Prostate gland (tissue), 2 donors: ENCODE data around the gene TNFSF9. TPM values are rescaled to one million over a fixed set of nuclear protein-coding genes. Genes with fewer than 3 reads are reported as not detected.
"Not testable (repeated sequence)": the region's sequence is repeated elsewhere in the genome, so short reads cannot be mapped to it uniquely, and the experiment has no call there.

Source experiments
- DNase-seq: peaks from one replicate; pipeline ENCODE4 v3.0.0-alpha.2; 2019; ENCODE audit warnings: low spot score
- H3K27ac ChIP-seq, 2 donors: fragments of 200-600 bp; sonication (generic); 2 replicates each; pipeline ENCODE4 v1.5.1; 2017 to 2019
- H3K27me3 ChIP-seq: fragments of 200-600 bp; sonication (generic); replicated peaks from 2 replicates; pipeline ENCODE4 v1.5.1; 2019; ENCODE audit not compliant: insufficient read depth
- H3K36me3 ChIP-seq, 2 donors: fragments of 200-600 bp; sonication (generic); 1 replicate in 1 of 2; 2 replicates in 1 of 2; pipeline versions ENCODE4 v1.5.1 to v1.8.1; 2017 to 2019
- H3K4me1 ChIP-seq: fragments of 200-600 bp; sonication (generic); replicated peaks from 2 replicates; pipeline ENCODE4 v1.5.1; 2019
- H3K4me3 ChIP-seq, 2 donors: fragments of 200-600 bp; sonication (generic); 2 replicates each; pipeline ENCODE4 v1.5.1; 2017 to 2019
- H3K9me3 ChIP-seq: fragments of 200-600 bp; sonication (generic); 2 replicates; pipeline ENCODE4 v1.5.1; 2017
- CTCF ChIP-seq, 4 experiments: fragments of 200-600 bp in 2 of 4; fragments of 450-650 bp in 2 of 4; sonication (generic) in 2 of 4; IDR thresholded peaks; 1 replicate in 3 of 4; 2 replicates in 1 of 4; pipeline ENCODE4 v1.5.1; 2016 to 2019; ENCODE audit warnings: antibody characterized with exemption in 4 of 4, mild to moderate bottlenecking in 2 of 4, moderate library complexity in 2 of 4
- POLR2A ChIP-seq: fragments of 450-650 bp; IDR thresholded peaks from one replicate; pipeline ENCODE4 v1.6.1; 2016; ENCODE audit warnings: antibody characterized with exemption, mild to moderate bottlenecking
- POLR2AphosphoS5 ChIP-seq: sonication (generic); formaldehyde crosslinking; IDR thresholded peaks from one replicate; pipeline ENCODE4 v1.6.1; 2017; ENCODE audit warnings: antibody characterized with exemption
- WGBS: methylation state at CpG from one replicate; pipeline ENCODE4 v1.1.5; 2018; 5-methylcytosine and 5-hydroxymethylcytosine counted together
- intact Hi-C: fragments of 100-400 bp; cut with DNase I; formaldehyde crosslinking; loops from one replicate; pipeline ENCODE4 v1.14.2; 2022
- total RNA-seq, 2 donors: library from RNA; depleted of rRNA; stranded (reverse); fragments of >200 nt; gene quantifications; one replicate each; pipeline ENCODE4 v1.1.0, GENCODE V29; 2016

The TNFSF9 gene
- total RNA-seq, 2 donors from 2014 or later = 4.5 TPM; not detected in 1

- H3K36me3 ChIP-seq = no peaks in the 10 kb centered on the region
- H3K9me3 ChIP-seq = no peaks in the 10 kb centered on the region
- no peak for TF ChIP-seq POLR2A
- no peak for TF ChIP-seq POLR2AphosphoS5
- TF ChIP-seq CTCF (IDR thresholded peaks at IDR 0.05) = no peak
- 85% methylated on average over 2 of the region's 2 CpGs for WGBS
- no peak for DNase-seq
- H3K27me3 ChIP-seq = no peaks in the 10 kb centered on the region
- H3K4me3 ChIP-seq = no peak overlapping the region
- intact Hi-C loops = no loop called here
- H3K4me1 ChIP-seq = no peaks in the 10 kb centered on the region
- H3K27ac ChIP-seq = no peak overlapping the region
These were observed 25.2 kb downstream of the TNFSF9 start for GRCh38 chr19:6556043-6556449.

- no peaks in the 10 kb centered on the region for H3K4me1 ChIP-seq
- intact Hi-C loops = no loop called here
- no peak for DNase-seq
- no peaks in the 10 kb centered on the region for H3K36me3 ChIP-seq
- no peaks in the 10 kb centered on the region for H3K9me3 ChIP-seq
- WGBS = 61% methylated on average over 11 of the region's 11 CpGs
- no peak for TF ChIP-seq CTCF (IDR thresholded peaks at IDR 0.05)
- TF ChIP-seq POLR2AphosphoS5 = no peak
- TF ChIP-seq POLR2A = no peak
- no peak overlapping the region for H3K4me3 ChIP-seq
- no peaks in the 10 kb centered on the region for H3K27me3 ChIP-seq
- H3K27ac ChIP-seq = no peak overlapping the region
These were observed 25.8 kb downstream of the TNFSF9 start for GRCh38 chr19:6556480-6557195.

- intact Hi-C loops, H3K27ac ChIP-seq, H3K27me3 ChIP-seq, H3K4me1 ChIP-seq, H3K9me3 ChIP-seq, DNase-seq, H3K4me3 ChIP-seq, H3K36me3 ChIP-seq: not testable (repeated sequence)
- 53% methylated on average over 1 of the region's 1 CpG for WGBS
These were observed 31.6 kb downstream of the TNFSF9 start for GRCh38 chr19:6562437-6562836.

- H3K36me3 ChIP-seq = no peaks in the 10 kb centered on the region
- no peak overlapping the region for H3K4me3 ChIP-seq
- no peak overlapping the region for H3K27ac ChIP-seq
- no peaks in the 10 kb centered on the region for H3K4me1 ChIP-seq
- intact Hi-C loops = no loop called here
- TF ChIP-seq POLR2AphosphoS5 = no peak
- no peak for TF ChIP-seq CTCF (IDR thresholded peaks at IDR 0.05)
- no peak for TF ChIP-seq POLR2A
- 65% methylated on average over 2 of the region's 2 CpGs for WGBS
- no peaks in the 10 kb centered on the region for H3K27me3 ChIP-seq
- no peaks in the 10 kb centered on the region for H3K9me3 ChIP-seq
- no peak for DNase-seq
These were observed 33.6 kb downstream of the TNFSF9 start for GRCh38 chr19:6564393-6564792.

GRCh38 chr19:6566727-6567126 lies 35.9 kb downstream of the TNFSF9 start:
- DNase-seq, H3K4me1 ChIP-seq, H3K4me3 ChIP-seq, H3K27me3 ChIP-seq, intact Hi-C loops, H3K36me3 ChIP-seq, H3K9me3 ChIP-seq, H3K27ac ChIP-seq: not testable (repeated sequence)
- 70% methylated on average over 3 of the region's 3 CpGs for WGBS

GRCh38 chr19:6568010-6568526 lies 37.2 kb downstream of the TNFSF9 start:
- WGBS = 64% methylated on average over 8 of the region's 8 CpGs
- no peak overlapping the region for H3K4me3 ChIP-seq
- H3K27ac ChIP-seq = no peak overlapping the region
- intact Hi-C loops = no loop called here
- no peaks in the 10 kb centered on the region for H3K27me3 ChIP-seq
- no peak for DNase-seq
- TF ChIP-seq POLR2A (no peak), CTCF (IDR thresholded peaks at IDR 0.05) (no peak), POLR2AphosphoS5 (no peak)
- H3K9me3 ChIP-seq = no peaks in the 10 kb centered on the region
- no peaks in the 10 kb centered on the region for H3K36me3 ChIP-seq
- no peaks in the 10 kb centered on the region for H3K4me1 ChIP-seq
